HepG2 (cell line): ENCODE results near the gene KRTAP1-3. TPM values are rescaled to one million over a fixed set of nuclear protein-coding genes. Genes with fewer than 3 reads are reported as not detected.

Experiments used
- ATAC-seq: fragments of 200-7000 bp; cut with Tn5 transposase; 3 replicates; pipeline ENCODE4 v1.9.1; 2020; ENCODE audit warnings: mild to moderate bottlenecking, moderate library complexity
- BruUV-seq: library from RNA; stranded (reverse); fragments of 400-500 nt; replicated peaks from 2 replicates; lab custom pipeline; 2021; lab: Mats Ljungman, UMichigan
- CTCF ChIA-PET: fragments of 300-600 bp; formaldehyde crosslinking; extraction: SDS; loops from one replicate; lab custom pipeline; 2021; ENCODE audit warnings: low total read pairs, inconsistent platforms, low intra/inter-chr PET ratio; lab: Yijun Ruan, JAX
- POLR2A ChIA-PET: fragments of 350-600 bp; sonication (Branson Sonifier 250); formaldehyde crosslinking; loops from one replicate; lab custom pipeline; 2020; ENCODE audit warnings: antibody characterized with exemption, inconsistent platforms; lab: Yijun Ruan, JAX
- DNase-seq: peaks from one replicate; pipeline ENCODE4 v3.0.0-alpha.2; 2015; ENCODE audit warnings: low spot score
- FAIRE-seq: peaks from 3 replicates; lab custom pipeline; 2011; peaks lifted over from hg19 to GRCh38; lab: Jason Lieb, UNC
- H2AFZ ChIP-seq: one replicate; pipeline ENCODE4 v1.6.1; 2011; ENCODE audit warnings: low read length, inconsistent platforms
- H3K27ac ChIP-seq: fragments of 300-600 bp; 3 replicates; pipeline ENCODE4 v1.8.0; 2011; ENCODE audit warnings: mixed run types, mild to moderate bottlenecking, mixed read lengths, low read length, inconsistent platforms; ENCODE audit not compliant: insufficient read depth; ENCODE audit errors: extremely low read length
- H3K27me3 ChIP-seq, 2 experiments: fragments of 200-600 bp in 1 of 2; 2 replicates in 1 of 2; 3 replicates in 1 of 2; pipeline versions ENCODE4 v1.6.0 to v1.8.0; 2011; ENCODE audit warnings: low read length in 2 of 2, mild to moderate bottlenecking in 2 of 2, moderate library complexity in 2 of 2, inconsistent platforms in 1 of 2; ENCODE audit not compliant: insufficient read depth in 2 of 2, control insufficient read depth in 1 of 2
- H3K36me3 ChIP-seq, 2 experiments: fragments of 200-600 bp in 1 of 2; replicated peaks in 1 of 2; 2 replicates in 1 of 2; 3 replicates in 1 of 2; pipeline versions ENCODE4 v1.5.1 to v1.8.0; 2011; ENCODE audit warnings: low read length in 2 of 2, inconsistent platforms in 1 of 2; ENCODE audit not compliant: insufficient read depth in 2 of 2, control insufficient read depth in 1 of 2
- H3K4me1 ChIP-seq: 2 replicates; pipeline ENCODE4 v1.5.1; 2012; ENCODE audit warnings: low read length, inconsistent platforms; ENCODE audit not compliant: insufficient read depth
- H3K4me2 ChIP-seq: 2 replicates; pipeline ENCODE4 v1.6.0; 2011; ENCODE audit warnings: low read depth, low read length, inconsistent platforms
- H3K4me3 ChIP-seq, 3 experiments: fragments of 200-600 bp in 1 of 3; sonication (generic), shearing (Covaris generic) in 1 of 3; replicated peaks in 1 of 3; 2 replicates each; pipeline ENCODE4 v1.5.1; 2011 to 2016; ENCODE audit warnings: low read length in 3 of 3, inconsistent platforms in 2 of 3, low read depth in 2 of 3, mild to moderate bottlenecking in 2 of 3, control low read depth in 1 of 3, mixed read lengths in 1 of 3; ENCODE audit not compliant: insufficient read depth in 1 of 3
- H3K79me2 ChIP-seq: one replicate; pipeline ENCODE4 v1.6.1; 2011; ENCODE audit warnings: low read length, inconsistent platforms; ENCODE audit not compliant: insufficient read depth
- H3K9ac ChIP-seq: 2 replicates; pipeline ENCODE4 v1.6.0; 2011; ENCODE audit warnings: mild to moderate bottlenecking, low read depth, low read length, inconsistent platforms; ENCODE audit not compliant: insufficient read depth
- H3K9me3 ChIP-seq: 2 replicates; pipeline ENCODE4 v1.5.1; 2012; ENCODE audit warnings: mild to moderate bottlenecking, low read length
- H4K20me1 ChIP-seq: 2 replicates; pipeline ENCODE4 v1.6.0; 2011; ENCODE audit warnings: inconsistent platforms, mild to moderate bottlenecking, low read length, moderate library complexity; ENCODE audit not compliant: insufficient read depth
- ZNF724P ChIP-seq: sonication (generic); formaldehyde crosslinking; IDR thresholded peaks from 2 replicates; pipeline ENCODE4 v1.8.0; 2022; ENCODE audit warnings: missing genetic modification reagents, borderline replicate concordance
- whole genome bisulfite sequencing: methylation state at CpG from one replicate; pipeline ENCODE4 v1.1.6; 2017; ENCODE audit warnings: low lambda C conversion rate; 5-methylcytosine and 5-hydroxymethylcytosine counted together
- in situ Hi-C: cut with HindIII; loops from 2 replicates; pipeline ENCODE4 v1.10.0; 2017; ENCODE audit warnings: low pct_unique_long_range_greater_than_20kb; ENCODE audit not compliant: extremely low pct_ligation_motif_present
- intact Hi-C: fragments of 100-400 bp; cut with micrococcal nuclease; formaldehyde crosslinking; loops from one replicate; pipeline ENCODE4 v1.10.0; 2022; ENCODE audit not compliant: unreplicated experiment
- polyA plus RNA-seq, 8 experiments: library from polyadenylated mRNA; depleted of rRNA in 3 of 8; stranded (reverse) in 7 of 8; unstranded in 1 of 8; fragments of >200 nt; fragmentation: Illumina TruSeq in 4 of 8; extraction: Trizol in 4 of 8; gene quantifications; 2 replicates each; pipeline versions ENCODE4 v1.2.1 to v1.2.3, GENCODE V29; 2011 to 2016; ENCODE audit warnings: low read depth in 4 of 8, missing spikeins in 1 of 8, mixed read lengths in 1 of 8; ENCODE audit not compliant: insufficient read depth in 1 of 8
- total RNA-seq, 5 experiments: library from RNA; depleted of rRNA; stranded (reverse); fragments of >200 nt; fragmentation: Illumina TruSeq; extraction: Trizol; gene quantifications; 2 replicates each; pipeline ENCODE4 v1.2.3, GENCODE V29; 2016; ENCODE audit warnings: low read depth in 1 of 5
- TF ChIP-seq, protein P1 (sequence below): sonication (generic); formaldehyde crosslinking; IDR thresholded peaks from 2 replicates; pipeline ENCODE4 v1.5.1; 2020; ENCODE audit warnings: mild to moderate bottlenecking, missing genetic modification reagents, moderate library complexity

Gene KRTAP1-3
- total and polyA plus RNA-seq, 2 of the 13 experiments (the other 11 are each of a cell fraction or from before 2014, with no cell fraction given) = not detected

DNA sequence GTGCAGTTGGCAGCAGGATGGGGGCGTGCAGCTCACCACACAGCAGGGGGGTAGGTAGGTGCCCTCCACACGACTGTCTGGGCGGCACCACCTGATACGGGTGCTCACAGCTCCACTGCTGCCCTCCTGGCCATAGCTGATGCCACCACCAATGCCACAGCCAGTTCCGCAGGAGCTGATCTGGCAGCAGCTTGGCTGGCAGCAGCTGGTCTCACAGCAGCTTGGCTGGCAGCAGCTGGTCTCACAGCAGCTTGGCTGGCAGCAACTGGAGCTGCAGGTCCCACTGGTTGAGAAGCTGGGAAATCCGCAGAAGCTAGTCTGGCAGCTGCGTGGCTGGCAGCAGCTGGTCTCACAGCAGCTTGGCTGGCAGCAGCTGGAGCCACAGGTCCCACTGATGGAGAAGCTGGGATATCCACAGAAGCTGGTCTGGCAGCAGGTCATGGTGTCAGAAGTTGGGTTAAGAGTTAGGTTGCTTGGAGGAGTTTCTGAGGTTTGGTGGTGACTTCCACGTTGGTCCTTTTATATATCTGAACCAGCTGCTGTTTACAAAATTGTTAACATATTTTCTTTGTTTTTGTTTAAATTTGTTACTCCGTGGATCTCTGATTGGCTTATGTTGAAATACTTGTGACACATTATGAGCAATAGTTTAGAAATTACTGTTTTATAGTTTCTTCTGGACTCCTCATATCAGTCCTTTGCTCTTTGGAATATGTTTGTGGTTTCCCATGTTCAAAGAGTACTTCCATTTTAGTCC lies 7.8 kb downstream of the KRTAP1-3 start, which contains the start of gene KRTAP1-5:
TSS of gene KRTAP1-5 (minus strand) at position 494 of the 757 bp plus-strand sequence. CDS start at position 441, 53 bp downstream.
- Histone ChIP-seq H2AFZ (no peak within 1 kb of the TSS), H3K4me1 (no peaks in the 10 kb centered on the region), H4K20me1 (no peaks in the 10 kb centered on the region), H3K36me3 (no peaks in the 10 kb centered on the region), H3K4me3 (no peak within 1 kb of the TSS), H3K27me3 (no peaks in the 10 kb centered on the region; a peak in 1 of 5 replicates), H3K79me2 (no peaks in the 10 kb centered on the region), H3K4me2 (no peak within 1 kb of the TSS), H3K9ac (no peak within 1 kb of the TSS), H3K9me3 (no peaks in the 10 kb centered on the region)
- WGBS = 61% methylated on average over 5 of the region's 9 CpGs
- no peak for ATAC-seq
- CTCF ChIA-PET = no interaction called here
- no peak for FAIRE-seq
- in situ Hi-C loops = no loop called here
- no peak for TF ChIP-seq ZNF724P (CRISPR knock-in tag)
- TF ChIP-seq, protein P1, sequence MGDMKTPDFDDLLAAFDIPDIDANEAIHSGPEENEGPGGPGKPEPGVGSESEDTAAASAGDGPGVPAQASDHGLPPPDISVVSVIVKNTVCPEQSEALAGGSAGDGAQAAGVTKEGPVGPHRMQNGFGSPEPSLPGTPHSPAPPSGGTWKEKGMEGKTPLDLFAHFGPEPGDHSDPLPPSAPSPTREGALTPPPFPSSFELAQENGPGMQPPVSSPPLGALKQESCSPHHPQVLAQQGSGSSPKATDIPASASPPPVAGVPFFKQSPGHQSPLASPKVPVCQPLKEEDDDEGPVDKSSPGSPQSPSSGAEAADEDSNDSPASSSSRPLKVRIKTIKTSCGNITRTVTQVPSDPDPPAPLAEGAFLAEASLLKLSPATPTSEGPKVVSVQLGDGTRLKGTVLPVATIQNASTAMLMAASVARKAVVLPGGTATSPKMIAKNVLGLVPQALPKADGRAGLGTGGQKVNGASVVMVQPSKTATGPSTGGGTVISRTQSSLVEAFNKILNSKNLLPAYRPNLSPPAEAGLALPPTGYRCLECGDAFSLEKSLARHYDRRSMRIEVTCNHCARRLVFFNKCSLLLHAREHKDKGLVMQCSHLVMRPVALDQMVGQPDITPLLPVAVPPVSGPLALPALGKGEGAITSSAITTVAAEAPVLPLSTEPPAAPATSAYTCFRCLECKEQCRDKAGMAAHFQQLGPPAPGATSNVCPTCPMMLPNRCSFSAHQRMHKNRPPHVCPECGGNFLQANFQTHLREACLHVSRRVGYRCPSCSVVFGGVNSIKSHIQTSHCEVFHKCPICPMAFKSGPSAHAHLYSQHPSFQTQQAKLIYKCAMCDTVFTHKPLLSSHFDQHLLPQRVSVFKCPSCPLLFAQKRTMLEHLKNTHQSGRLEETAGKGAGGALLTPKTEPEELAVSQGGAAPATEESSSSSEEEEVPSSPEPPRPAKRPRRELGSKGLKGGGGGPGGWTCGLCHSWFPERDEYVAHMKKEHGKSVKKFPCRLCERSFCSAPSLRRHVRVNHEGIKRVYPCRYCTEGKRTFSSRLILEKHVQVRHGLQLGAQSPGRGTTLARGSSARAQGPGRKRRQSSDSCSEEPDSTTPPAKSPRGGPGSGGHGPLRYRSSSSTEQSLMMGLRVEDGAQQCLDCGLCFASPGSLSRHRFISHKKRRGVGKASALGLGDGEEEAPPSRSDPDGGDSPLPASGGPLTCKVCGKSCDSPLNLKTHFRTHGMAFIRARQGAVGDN = peak; percentile 23; the same call in 1 of the 2 replicates
- TF ChIP-seq, all 625 proteins: peak for 1
- DNase-seq = no peak
- POLR2A ChIA-PET = interaction anchor here (0.6 kb wide), 1 partner anchor 1260 kb away, joined by 3 read pairs; no protein-coding TSS in a partner anchor
- intact Hi-C loops = no loop called here
- no peak within 1 kb of the TSS for H3K27ac ChIP-seq
- no TSS peak for BruUV-seq
